SK-N-SH treated with all-trans-retinoic acid at 6 μM for 48 hours (cell line): ENCODE data around the gene PLA2G6.

Experiments used
- ATAC-seq: fragments of 200-7000 bp; cut with Tn5 transposase; 3 replicates; pipeline ENCODE4 v1.9.1; 2020; ENCODE audit warnings: mild to moderate bottlenecking, moderate library complexity
- ARNTL ChIP-seq: fragments of 450-650 bp; formaldehyde crosslinking; IDR thresholded peaks from 2 replicates; pipeline ENCODE4 v1.5.0; 2020; ENCODE audit warnings: low read depth, mild to moderate bottlenecking, moderate library complexity, borderline replicate concordance
- CREB5 ChIP-seq: fragments of 250-450 bp; sonication (Bioruptor Pico); IDR thresholded peaks from 2 replicates; pipeline ENCODE4 v1.5.1; 2020; ENCODE audit warnings: low read depth, mild to moderate bottlenecking, moderate library complexity
- CSDC2 ChIP-seq: fragments of 250-450 bp; sonication (Bioruptor Pico); IDR thresholded peaks from 2 replicates; pipeline ENCODE4 v1.5.0; 2020; ENCODE audit warnings: mild to moderate bottlenecking, moderate library complexity
- CSRNP3 ChIP-seq: fragments of 250-450 bp; sonication (Bioruptor Pico); IDR thresholded peaks from 2 replicates; pipeline ENCODE4 v1.5.1; 2021; ENCODE audit warnings: mild to moderate bottlenecking, moderate library complexity
- ESRRG ChIP-seq: fragments of 250-450 bp; sonication (Bioruptor Pico); IDR thresholded peaks from 2 replicates; pipeline ENCODE4 v1.6.1; 2021; ENCODE audit warnings: mild to moderate bottlenecking
- ISL1 ChIP-seq: fragments of 250-450 bp; sonication (Bioruptor Pico); IDR thresholded peaks from 2 replicates; pipeline ENCODE4 v2.1.2; 2022; ENCODE audit warnings: mild to moderate bottlenecking, moderate library complexity
- OSR1 ChIP-seq: fragments of 250-450 bp; sonication (Bioruptor Pico); IDR thresholded peaks from 2 replicates; pipeline ENCODE4 v1.8.0; 2022; ENCODE audit warnings: moderate library complexity, mild to moderate bottlenecking, inconsistent platforms
- PATZ1 ChIP-seq: fragments of 250-450 bp; sonication (Bioruptor Pico); IDR thresholded peaks from 2 replicates; pipeline ENCODE4 v1.8.0; 2020; ENCODE audit warnings: mild to moderate bottlenecking, moderate library complexity, borderline replicate concordance
- POU6F1 ChIP-seq: fragments of 250-450 bp; sonication (Bioruptor Pico); IDR thresholded peaks from 2 replicates; pipeline ENCODE4 v1.8.0; 2021; ENCODE audit warnings: low read depth, mild to moderate bottlenecking, moderate library complexity, borderline replicate concordance
- TCF4 ChIP-seq: fragments of 250-450 bp; sonication (Bioruptor Pico); IDR thresholded peaks from 2 replicates; pipeline ENCODE4 v1.8.0; 2021; ENCODE audit warnings: mild to moderate bottlenecking, moderate library complexity, borderline replicate concordance
- TOX ChIP-seq: fragments of 250-450 bp; sonication (Bioruptor Pico); IDR thresholded peaks from 2 replicates; pipeline ENCODE4 v1.8.0; 2021; ENCODE audit warnings: mild to moderate bottlenecking, moderate library complexity, borderline replicate concordance
- TSHZ2 ChIP-seq: fragments of 250-450 bp; sonication (Bioruptor Pico); IDR thresholded peaks from 2 replicates; pipeline ENCODE4 v1.5.0; 2020; ENCODE audit warnings: mild to moderate bottlenecking, moderate library complexity
- ZC3H10 ChIP-seq: fragments of 250-450 bp; sonication (Bioruptor Pico); IDR thresholded peaks from 2 replicates; pipeline ENCODE4 v1.5.1; 2021; ENCODE audit warnings: mild to moderate bottlenecking, moderate library complexity
- ZFP30 ChIP-seq: fragments of 450-650 bp; formaldehyde crosslinking; IDR thresholded peaks from 2 replicates; pipeline ENCODE4 v1.5.0; 2022; ENCODE audit warnings: mild to moderate bottlenecking, moderate library complexity
- ZNF565 ChIP-seq: fragments of 450-650 bp; formaldehyde crosslinking; conservative IDR thresholded peaks from 2 replicates; pipeline ENCODE4 v1.5.0; 2020; ENCODE audit warnings: low read depth, mild to moderate bottlenecking, moderate library complexity

Gene PLA2G6

GRCh38 chr22:38181453-38182200, at the start of gene PLA2G6:
TSS of gene PLA2G6 (minus strand) at chr22:38181830. CDS start at chr22:38169426, 12,404 bp downstream.
- peak; percentile 95 for ATAC-seq

GRCh38 chr22:38230916-38231315, 49.3 kb upstream of the PLA2G6 start:
- ATAC-seq, result no peak
- TF ChIP-seq OSR1 (CRISPR knock-in tag) (no peak), ARNTL (CRISPR knock-in tag) (no peak), TCF4 (CRISPR knock-in tag) (no peak), ZC3H10 (no peak), ISL1 (CRISPR knock-in tag) (no peak), POU6F1 (CRISPR knock-in tag) (no peak), PATZ1 (CRISPR knock-in tag) (no peak), CSDC2 (CRISPR knock-in tag) (no peak), TSHZ2 (CRISPR knock-in tag) (no peak), ZFP30 (CRISPR knock-in tag) (no peak), CSRNP3 (CRISPR knock-in tag) (no peak), CREB5 (CRISPR knock-in tag) (no peak), ZNF565 (CRISPR knock-in tag) (no peak), ESRRG (CRISPR knock-in tag) (no peak)

More at GRCh38 chr22:38181453-38182200, at the start of gene PLA2G6:
- no peak for TF ChIP-seq ZC3H10
- TF ChIP-seq ZFP30 (CRISPR knock-in tag), result no peak
- no peak for TF ChIP-seq ARNTL (CRISPR knock-in tag)
- TF ChIP-seq PATZ1 (CRISPR knock-in tag), result no peak
- no peak for TF ChIP-seq CREB5 (CRISPR knock-in tag)
- no peak for TF ChIP-seq TOX (CRISPR knock-in tag)
